AG09309 (cell line): Measurements from ENCODE around the gene PEMT.

Source experiments
- DNase-seq: peaks from one replicate; pipeline ENCODE4 v3.0.0-alpha.2; 2010; ENCODE audit warnings: low read depth
- H3K4me3 ChIP-seq: 2 replicates; pipeline ENCODE4 v1.5.1; 2011; ENCODE audit warnings: mild to moderate bottlenecking, low read depth, low read length, moderate library complexity; ENCODE audit not compliant: control insufficient read depth
- TF ChIP-seq, protein P1 (sequence below): IDR thresholded peaks from 2 replicates; pipeline ENCODE4 v1.5.1; 2011; ENCODE audit warnings: mild to moderate bottlenecking, low read depth, low read length, inconsistent platforms; ENCODE audit not compliant: insufficient read depth, control insufficient read depth; ENCODE audit errors: missing control alignments

PEMT gene

DNA sequence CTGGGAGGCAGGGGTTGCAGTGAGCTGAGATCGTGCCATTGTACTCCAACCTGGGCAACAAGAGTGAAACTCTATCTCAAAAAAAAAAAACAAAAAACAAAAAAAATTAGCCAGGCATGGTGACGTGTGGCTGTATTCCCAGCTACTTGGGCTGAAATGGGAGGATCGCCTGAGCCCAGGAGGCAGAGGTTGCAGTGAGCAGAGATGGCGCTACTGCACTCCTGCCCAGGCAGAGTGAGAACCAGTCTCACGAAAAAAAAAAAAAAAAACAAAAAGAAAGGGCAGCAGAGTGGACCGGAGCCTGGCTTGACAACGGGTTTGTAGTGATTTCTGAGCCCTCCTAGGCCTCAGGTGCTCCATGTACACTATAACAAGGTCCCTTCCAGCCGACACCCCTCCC, 33.1 kb downstream of the PEMT start:
- H3K4me3 ChIP-seq, result no peak overlapping the region
- TF ChIP-seq, protein P1, sequence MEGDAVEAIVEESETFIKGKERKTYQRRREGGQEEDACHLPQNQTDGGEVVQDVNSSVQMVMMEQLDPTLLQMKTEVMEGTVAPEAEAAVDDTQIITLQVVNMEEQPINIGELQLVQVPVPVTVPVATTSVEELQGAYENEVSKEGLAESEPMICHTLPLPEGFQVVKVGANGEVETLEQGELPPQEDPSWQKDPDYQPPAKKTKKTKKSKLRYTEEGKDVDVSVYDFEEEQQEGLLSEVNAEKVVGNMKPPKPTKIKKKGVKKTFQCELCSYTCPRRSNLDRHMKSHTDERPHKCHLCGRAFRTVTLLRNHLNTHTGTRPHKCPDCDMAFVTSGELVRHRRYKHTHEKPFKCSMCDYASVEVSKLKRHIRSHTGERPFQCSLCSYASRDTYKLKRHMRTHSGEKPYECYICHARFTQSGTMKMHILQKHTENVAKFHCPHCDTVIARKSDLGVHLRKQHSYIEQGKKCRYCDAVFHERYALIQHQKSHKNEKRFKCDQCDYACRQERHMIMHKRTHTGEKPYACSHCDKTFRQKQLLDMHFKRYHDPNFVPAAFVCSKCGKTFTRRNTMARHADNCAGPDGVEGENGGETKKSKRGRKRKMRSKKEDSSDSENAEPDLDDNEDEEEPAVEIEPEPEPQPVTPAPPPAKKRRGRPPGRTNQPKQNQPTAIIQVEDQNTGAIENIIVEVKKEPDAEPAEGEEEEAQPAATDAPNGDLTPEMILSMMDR, result no peak
- no peak for DNase-seq

DNA sequence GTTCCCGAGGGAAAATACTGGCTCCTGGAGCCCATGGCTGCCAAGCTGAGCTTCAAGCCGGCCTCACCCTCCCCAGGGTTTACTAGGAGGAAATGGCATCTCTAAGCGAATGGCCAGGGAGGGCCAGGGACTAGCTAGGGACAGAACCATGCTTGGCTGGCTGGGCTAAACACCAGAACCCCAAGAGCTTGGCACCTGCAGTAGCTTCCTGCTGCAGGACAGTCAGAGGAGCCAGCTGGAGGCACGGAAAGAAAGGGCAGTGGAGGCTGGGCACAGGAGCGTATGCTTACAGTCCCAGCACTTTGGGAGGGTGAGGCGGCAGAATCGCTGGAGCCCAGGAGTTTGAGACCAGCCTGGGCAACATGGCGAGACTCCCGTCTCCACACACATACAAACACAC, 33.7 kb downstream of the PEMT start:
- TF ChIP-seq, protein P1, result no peak
- H3K4me3 ChIP-seq, result no peak overlapping the region
- DNase-seq, result no peak

DNA sequence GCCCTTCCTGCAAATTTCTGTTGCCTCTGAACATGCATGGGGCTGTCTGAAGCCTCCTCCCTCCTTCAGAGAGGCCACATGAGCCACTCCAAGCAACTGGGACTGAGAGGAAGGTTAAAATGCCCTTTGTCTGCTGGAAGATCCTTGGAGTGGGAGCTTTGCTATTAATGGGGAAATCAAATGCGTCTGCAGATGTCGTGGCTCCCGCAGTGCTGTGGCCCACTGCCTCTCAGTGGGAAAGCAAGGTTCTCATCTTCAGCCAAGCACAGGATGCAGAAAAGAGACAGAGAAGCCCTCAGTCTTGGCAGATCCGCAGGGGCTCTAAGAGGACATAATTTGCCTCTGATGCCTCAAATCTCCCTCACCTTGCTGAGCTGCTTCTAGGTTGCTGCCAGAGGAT, 34.8 kb downstream of the PEMT start:
- DNase-seq, result no peak
- no peak overlapping the region for H3K4me3 ChIP-seq
- TF ChIP-seq, protein P1, result no peak

DNA sequence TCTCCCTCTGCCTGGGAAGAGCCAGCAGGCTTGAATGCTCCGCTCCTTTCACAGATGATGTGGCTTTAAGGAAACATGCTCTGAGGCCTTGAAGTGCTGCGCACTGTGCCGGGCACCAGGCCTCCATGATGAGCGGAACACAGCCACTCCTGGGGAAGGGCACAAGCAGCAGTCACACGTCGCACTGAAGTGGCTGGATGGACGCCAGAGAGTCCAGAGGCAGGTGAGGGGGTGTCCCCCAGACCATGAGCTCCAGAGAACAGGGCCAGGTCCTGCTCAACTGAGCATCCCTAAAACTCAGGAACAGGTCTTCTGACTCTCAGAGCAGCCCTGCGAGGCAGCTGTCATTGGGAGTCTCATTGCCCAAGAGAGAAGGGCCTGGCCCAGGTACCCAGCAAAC, 35.6 kb downstream of the PEMT start:
- DNase-seq, result no peak
- TF ChIP-seq, protein P1, result no peak
- no peak overlapping the region for H3K4me3 ChIP-seq

DNA sequence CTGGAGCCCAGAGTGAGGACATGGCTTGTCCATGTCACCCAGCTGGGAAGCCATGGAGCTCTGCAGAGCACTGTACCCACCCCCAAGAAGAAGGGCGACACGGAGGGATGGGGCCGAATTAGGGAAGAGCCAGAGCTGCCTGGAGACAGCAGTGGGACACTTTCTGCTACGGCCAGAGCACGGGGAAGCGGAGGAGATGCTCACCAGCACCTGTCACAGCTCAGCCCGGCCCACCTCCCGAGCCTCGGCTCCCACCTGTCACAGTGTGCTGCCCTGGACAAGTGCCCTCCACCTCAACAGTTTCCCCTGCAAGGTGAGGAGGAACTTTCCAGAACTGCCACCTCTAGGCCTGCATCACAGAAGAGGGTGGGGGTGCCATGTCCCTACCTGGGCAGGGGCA, 36.4 kb downstream of the PEMT start:
- H3K4me3 ChIP-seq, result no peak overlapping the region
- TF ChIP-seq, protein P1, result no peak
- no peak for DNase-seq

DNA sequence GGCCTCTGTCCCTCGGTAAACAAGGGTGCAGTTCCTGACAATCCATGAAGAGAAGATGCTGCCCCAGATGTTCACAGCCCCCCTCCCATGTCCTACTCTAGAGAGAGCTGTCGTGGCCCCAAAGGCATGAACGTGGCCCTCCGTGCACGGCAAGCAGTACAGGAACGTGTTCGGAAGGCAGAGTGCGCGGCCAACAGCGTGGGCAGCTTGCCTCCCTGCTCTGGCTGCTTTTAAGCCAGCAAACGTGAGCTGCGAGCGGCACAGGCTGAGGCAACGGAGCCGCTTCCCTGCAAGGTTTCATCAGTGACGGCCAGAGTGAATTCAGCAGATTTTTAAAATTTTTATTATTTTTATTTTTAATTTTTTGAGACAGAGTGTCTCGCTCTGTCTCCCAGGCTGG, 37.2 kb downstream of the PEMT start:
- H3K4me3 ChIP-seq, result no peak overlapping the region
- TF ChIP-seq, protein P1, result no peak
- DNase-seq, result no peak
